HFF-Myc (cell line): ENCODE data around the gene B3GALNT1.
A peak's percentile ranks its signal among the peaks of the same experiment; 100 is the strongest.

Experiments used
- DNase-seq: peaks from one replicate; pipeline ENCODE4 v3.0.0-alpha.2; 2011; ENCODE audit warnings: low read depth; ENCODE audit errors: extremely low read depth
- H3K4me3 ChIP-seq: replicated peaks from 2 replicates; pipeline ENCODE4 v1.5.1; 2011; ENCODE audit warnings: low read depth, mild to moderate bottlenecking, control low read depth, low read length
- CTCF ChIP-seq: IDR thresholded peaks from 2 replicates; pipeline ENCODE4 v1.5.1; 2012; ENCODE audit warnings: mild to moderate bottlenecking, low read depth, low read length, control low read depth; ENCODE audit errors: missing control alignments

B3GALNT1 gene

GRCh38 chr3:161103776-161104385 lies 1.3 kb downstream of the B3GALNT1 start:
- no peak for DNase-seq
- no peak for TF ChIP-seq CTCF
- peak overlapping the region; percentile 59 for H3K4me3 ChIP-seq

- DNase-seq = no peak
- TF ChIP-seq CTCF = no peak
- no peak overlapping the region for H3K4me3 ChIP-seq
These were observed 3.5 kb downstream of the B3GALNT1 start for GRCh38 chr3:161101609-161102008.

DNA sequence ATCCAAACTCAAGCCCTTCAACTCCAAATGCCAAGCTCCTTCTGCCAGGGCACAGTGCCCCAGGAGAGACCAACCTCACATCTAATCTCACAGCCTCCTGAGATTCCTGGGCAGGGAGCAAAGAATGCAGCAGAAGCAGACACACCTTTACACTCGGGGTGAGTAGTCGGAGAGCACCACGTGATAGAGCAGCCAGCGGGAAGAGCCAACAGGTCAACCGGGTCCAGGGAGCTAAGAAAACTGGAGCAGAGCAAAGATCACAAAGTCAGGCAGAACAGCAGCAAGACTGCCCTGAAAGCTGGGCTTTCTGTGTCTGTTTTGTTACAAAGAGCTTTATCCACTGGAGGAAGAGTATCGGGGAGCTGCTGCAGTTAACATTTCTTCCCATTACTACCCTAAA lies 4.2 kb downstream of the B3GALNT1 start:
- TF ChIP-seq CTCF = no peak
- DNase-seq = no peak
- no peak overlapping the region for H3K4me3 ChIP-seq

DNA sequence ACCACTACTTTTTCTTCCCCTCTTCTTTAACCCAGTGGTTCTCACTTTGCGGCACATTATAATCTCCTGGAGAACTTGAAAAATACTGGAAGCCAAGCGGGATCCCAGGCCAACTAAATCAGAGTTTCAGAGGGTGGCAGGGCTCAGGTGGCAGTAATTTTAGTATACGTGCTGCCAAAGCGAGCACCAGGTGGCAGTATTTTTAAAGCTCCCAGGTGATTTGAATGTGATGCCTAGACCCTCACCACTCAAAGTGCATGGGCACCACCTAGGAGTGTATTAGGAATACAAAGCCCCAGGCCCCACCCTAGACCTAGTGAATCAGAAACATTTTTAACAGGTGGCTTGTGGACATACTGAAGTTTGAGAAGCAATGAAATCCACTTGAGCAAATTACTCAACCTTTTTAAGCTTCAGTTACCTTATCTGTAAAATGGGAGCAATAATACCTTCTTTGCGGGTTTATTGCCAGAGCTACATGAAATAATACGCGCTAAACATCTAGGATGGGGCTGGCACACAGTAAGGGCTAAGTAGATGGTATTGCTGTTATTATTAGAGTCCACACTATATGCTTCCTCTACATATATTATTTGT lies 8.3 kb downstream of the B3GALNT1 start:
- H3K4me3 ChIP-seq = no peak overlapping the region
- TF ChIP-seq CTCF = peak; percentile 39
- no peak for DNase-seq

DNA sequence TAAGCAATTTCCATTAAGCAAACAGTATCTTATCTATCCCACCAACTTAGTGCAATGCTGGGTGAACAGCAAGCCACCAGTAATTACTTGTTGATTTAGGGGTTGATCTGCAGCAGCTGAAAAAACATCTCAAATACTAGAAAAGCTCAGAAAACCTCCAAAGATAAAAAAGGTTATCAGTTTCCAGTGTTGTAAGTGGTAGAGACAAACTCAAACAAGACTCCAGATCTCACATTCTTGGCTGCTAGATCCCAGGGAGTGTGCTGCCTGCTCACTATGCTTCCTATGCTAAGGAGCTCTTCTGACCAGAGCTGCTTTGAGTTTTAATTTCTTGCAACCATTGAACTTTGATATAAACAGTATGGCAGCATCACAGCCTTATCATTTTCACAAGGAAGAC lies 11.3 kb downstream of the B3GALNT1 start:
- no peak for DNase-seq
- TF ChIP-seq CTCF = no peak
- no peak overlapping the region for H3K4me3 ChIP-seq

DNA sequence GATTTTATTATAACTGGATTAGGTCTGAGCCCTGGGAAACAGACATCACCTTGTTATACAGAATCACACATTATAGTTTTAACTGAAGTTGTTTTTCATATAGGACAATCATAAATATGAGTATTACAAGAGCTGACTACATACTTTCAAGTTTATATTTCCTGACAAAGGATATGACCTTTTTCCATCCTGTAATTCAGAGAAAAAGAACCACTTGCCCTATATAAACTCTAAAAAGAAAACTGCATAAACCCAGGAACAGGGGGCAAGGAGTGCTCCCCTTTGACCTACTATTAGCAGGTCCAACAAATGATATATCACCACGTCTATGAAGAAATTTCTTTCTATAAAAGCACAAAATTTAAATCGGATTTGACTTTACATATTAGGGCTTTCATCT lies 20.9 kb downstream of the B3GALNT1 start:
- no peak overlapping the region for H3K4me3 ChIP-seq
- no peak for TF ChIP-seq CTCF
- DNase-seq = no peak

DNA sequence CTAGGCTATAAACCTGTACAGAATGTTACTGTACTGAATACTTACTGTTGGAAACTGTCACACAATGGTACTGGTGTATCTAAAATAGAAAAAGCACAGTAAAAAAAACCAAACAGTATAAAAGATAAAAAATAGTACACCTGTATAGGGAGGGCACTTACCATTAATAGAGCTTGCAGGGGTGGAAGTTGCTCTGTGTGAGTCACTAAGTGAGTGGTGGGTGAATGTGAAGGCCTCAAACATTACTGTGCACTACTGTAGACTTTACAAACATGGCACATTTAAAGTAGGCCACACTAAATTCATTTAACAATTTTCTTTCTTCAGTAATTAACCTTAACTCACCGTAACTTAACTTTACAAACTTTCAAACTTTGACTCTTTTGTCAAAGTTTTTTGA lies 22.0 kb downstream of the B3GALNT1 start:
- DNase-seq = no peak
- no peak overlapping the region for H3K4me3 ChIP-seq
- no peak for TF ChIP-seq CTCF
